Mucosa of stomach (tissue), 1 donor: Measurements from ENCODE around the gene BBS1.

Source experiments
- H3K27me3 ChIP-seq: one replicate; pipeline ENCODE4 v1.7.0; 2013; ENCODE audit warnings: mild to moderate bottlenecking, low read length; ENCODE audit not compliant: control insufficient read depth, insufficient read depth
- H3K36me3 ChIP-seq: one replicate; pipeline ENCODE4 v1.7.0; 2013; ENCODE audit warnings: low read length; ENCODE audit not compliant: control insufficient read depth, insufficient read depth
- H3K4me1 ChIP-seq: one replicate; pipeline ENCODE4 v1.7.0; 2013; ENCODE audit warnings: mild to moderate bottlenecking, low read length; ENCODE audit not compliant: control insufficient read depth, insufficient read depth
- H3K4me3 ChIP-seq: one replicate; pipeline ENCODE4 v1.7.0; 2013; ENCODE audit warnings: low read length
- H3K9ac ChIP-seq: one replicate; pipeline ENCODE4 v1.7.0; 2013; ENCODE audit warnings: mild to moderate bottlenecking, low read length, moderate library complexity
- H3K9me3 ChIP-seq: one replicate; pipeline ENCODE4 v1.7.0; 2013; ENCODE audit warnings: mild to moderate bottlenecking, low read length, moderate library complexity; ENCODE audit not compliant: control insufficient read depth
- donor health status: Pancreatic carcinoma.

BBS1 gene

DNA sequence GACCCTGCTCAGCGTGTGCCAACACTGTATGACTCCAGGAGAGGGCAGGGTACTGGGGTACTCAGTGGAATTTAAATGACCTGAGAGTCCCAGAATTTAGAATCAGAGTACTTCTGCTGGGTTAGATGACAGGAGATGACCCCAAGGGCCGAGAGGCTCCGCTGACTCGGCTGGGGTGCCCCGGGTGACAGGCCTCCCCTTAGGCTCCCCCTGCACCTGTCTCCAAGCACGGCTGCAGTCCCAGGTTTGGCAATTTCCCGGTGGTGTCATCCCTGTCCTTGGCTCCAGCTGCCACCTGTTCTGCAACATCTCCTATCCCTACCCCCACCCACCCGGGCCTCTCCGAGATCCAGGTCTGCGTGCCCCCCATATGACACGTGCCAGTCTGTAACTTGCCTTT, 37.6 kb downstream of the BBS1 start:
- no peaks in the 10 kb centered on the region for H3K36me3 ChIP-seq
- H3K9ac ChIP-seq = no peak overlapping the region
- H3K27me3 ChIP-seq = peaks cover 11% of the 10 kb centered on the region
- peaks cover 12% of the 10 kb centered on the region for H3K4me1 ChIP-seq
- H3K4me3 ChIP-seq = no peak overlapping the region
- H3K9me3 ChIP-seq = no peaks in the 10 kb centered on the region

DNA sequence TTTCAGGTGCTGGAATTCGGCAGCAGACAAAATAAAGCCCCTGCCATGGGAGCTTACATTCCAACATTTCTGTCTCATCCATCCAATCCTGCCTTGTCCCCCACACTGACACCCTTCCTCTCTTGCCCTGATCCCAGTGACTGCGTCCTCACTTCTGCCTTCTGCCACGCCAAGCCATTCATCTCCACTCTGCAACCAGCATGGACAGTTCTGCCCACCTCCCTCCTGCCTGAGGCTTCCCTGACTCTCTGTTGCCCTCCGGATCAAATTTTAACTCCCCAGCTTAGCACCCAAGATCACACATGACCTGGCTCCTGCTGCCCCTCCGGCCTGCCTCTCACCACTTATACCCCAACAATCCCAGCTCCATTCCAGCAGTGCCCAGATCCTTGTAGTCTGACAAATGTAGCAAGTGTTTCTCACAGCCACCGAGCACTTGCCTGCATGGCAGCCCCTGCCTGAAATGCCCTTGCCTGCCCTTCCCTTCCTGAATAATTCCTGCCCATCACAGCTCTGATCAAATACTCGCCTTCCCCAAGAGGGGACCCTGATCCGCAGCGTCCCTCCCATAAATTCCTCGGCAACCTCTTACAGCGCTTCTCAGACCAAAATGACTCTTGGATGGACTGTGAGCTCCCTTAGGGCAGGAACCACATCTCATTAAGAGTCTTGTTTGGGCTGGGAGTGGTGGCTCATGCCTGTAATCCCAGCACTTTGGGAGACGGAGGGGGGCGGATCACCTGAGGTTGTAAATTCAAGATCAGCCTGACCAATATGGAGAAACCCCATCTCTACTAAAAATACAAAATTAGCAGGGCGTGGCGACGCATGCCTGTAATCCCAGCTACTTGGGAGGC, 38.6 kb downstream of the BBS1 start:
- H3K27me3 ChIP-seq = peaks cover 11% of the 10 kb centered on the region
- no peaks in the 10 kb centered on the region for H3K9me3 ChIP-seq
- H3K9ac ChIP-seq = no peak overlapping the region
- no peaks in the 10 kb centered on the region for H3K36me3 ChIP-seq
- no peak overlapping the region for H3K4me3 ChIP-seq
- peaks cover 11% of the 10 kb centered on the region for H3K4me1 ChIP-seq

DNA sequence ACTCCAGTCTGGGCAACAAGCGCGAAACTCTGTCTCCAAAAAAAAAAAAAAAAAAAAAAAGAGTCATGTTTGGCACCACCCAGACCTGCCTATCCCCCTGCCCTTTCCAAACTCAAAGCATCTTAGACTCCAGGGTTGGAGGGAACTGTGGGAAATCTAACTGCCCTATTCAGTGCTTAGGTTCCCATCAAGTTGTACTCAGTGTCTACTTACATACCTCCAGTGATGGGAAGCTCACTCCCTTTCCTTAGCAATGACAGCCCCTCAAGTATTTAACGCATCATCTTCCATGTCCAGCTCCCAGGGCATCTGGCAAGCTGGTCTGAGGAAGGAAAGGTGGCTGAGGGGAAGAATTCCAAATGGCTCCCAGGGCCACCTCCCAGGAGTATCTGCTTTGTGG, 39.3 kb downstream of the BBS1 start:
- Histone ChIP-seq H3K27me3 (peaks cover 11% of the 10 kb centered on the region), H3K36me3 (no peaks in the 10 kb centered on the region), H3K4me3 (no peak overlapping the region), H3K9ac (no peak overlapping the region), H3K9me3 (no peaks in the 10 kb centered on the region), H3K4me1 (peaks cover 7% of the 10 kb centered on the region)

DNA sequence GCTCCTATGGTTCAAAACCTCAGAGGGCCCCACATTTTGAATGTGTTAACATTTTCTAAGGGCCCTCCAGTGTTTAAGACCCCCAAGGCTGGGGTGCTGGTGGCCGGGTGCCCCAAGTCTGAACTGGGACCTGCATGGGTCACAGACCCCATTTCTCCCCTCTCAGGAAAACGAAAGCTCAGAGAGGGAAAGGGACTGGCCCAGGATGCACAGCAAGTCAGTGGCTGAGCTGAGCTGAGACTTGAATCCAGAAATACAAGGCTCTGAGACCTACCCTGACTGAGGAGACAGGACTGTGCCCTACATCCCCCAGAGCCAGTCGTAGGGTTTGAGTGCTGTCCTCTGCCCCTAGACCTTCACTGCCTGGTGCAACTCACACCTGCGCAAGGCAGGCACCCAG, 40.5 kb downstream of the BBS1 start:
- peaks cover 7% of the 10 kb centered on the region for H3K4me1 ChIP-seq
- H3K36me3 ChIP-seq = no peaks in the 10 kb centered on the region
- no peak overlapping the region for H3K4me3 ChIP-seq
- H3K27me3 ChIP-seq = peaks cover 20% of the 10 kb centered on the region
- no peak overlapping the region for H3K9ac ChIP-seq
- H3K9me3 ChIP-seq = no peaks in the 10 kb centered on the region

DNA sequence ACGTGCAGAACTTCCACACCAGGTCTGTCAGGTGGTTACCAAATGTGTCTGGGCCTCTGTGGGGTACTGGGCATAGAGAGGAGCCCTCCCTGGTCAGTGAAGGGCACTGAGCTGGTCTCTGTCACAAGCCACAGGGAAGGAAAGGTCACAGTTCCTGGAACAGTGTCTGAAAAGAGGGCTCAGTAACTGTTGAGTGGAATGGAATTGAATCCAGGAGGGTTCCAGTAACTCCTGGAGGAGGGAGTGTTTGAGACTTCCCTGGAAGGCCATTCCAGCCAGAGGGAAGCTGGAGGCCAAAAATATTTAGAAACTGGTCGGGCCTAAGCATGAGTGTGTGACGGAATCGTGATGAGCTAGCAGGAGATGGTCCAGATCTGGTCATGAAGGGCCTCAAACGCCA, 44.2 kb downstream of the BBS1 start:
- Histone ChIP-seq H3K9ac (no peak overlapping the region), H3K4me1 (no peaks in the 10 kb centered on the region), H3K9me3 (no peaks in the 10 kb centered on the region), H3K4me3 (no peak overlapping the region), H3K36me3 (no peaks in the 10 kb centered on the region), H3K27me3 (peaks cover 29% of the 10 kb centered on the region)

DNA sequence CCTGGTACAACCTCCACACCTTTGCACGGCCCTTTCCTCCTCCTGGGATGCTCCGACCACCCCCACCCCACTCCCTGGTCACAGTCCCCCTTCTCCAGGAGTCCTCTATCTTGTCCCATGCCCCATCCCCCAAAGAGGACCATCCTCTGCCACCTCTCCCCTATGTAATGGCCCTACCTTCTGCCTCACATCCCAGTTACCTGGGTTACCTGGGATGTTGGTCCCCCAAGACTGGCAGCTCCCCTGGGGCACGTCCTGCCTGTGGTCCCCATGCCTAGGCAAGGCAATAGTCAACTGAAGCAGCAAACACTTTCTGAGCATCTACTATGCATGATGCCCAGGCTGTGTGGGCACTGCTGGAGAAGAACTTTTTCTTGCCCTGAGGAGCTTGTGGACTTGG, 45.0 kb downstream of the BBS1 start:
- no peak overlapping the region for H3K9ac ChIP-seq
- no peaks in the 10 kb centered on the region for H3K4me1 ChIP-seq
- H3K27me3 ChIP-seq = peaks cover 29% of the 10 kb centered on the region
- H3K36me3 ChIP-seq = no peaks in the 10 kb centered on the region
- no peak overlapping the region for H3K4me3 ChIP-seq
- H3K9me3 ChIP-seq = no peaks in the 10 kb centered on the region

DNA sequence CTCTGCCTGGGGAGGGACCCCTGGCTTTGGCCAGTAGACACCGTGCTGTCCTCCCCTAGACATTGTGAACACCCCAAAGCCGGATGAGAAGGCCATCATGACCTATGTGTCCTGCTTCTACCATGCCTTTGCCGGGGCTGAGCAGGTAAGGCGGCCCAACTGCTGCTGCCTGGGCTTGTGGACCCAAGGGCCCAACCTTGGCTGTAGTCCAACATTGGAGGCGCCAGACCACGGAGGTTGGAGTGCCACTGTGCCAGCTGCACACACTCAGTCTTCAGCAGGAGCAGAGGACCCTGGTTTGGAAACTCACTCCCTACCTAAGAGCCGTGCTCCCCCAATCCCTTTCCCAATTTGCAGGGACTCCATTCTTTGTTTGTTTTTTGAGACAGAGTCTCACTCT, 45.7 kb downstream of the BBS1 start:
- no peaks in the 10 kb centered on the region for H3K4me1 ChIP-seq
- peaks cover 29% of the 10 kb centered on the region for H3K27me3 ChIP-seq
- H3K9me3 ChIP-seq = no peaks in the 10 kb centered on the region
- H3K9ac ChIP-seq = no peak overlapping the region
- H3K4me3 ChIP-seq = no peak overlapping the region
- H3K36me3 ChIP-seq = no peaks in the 10 kb centered on the region

DNA sequence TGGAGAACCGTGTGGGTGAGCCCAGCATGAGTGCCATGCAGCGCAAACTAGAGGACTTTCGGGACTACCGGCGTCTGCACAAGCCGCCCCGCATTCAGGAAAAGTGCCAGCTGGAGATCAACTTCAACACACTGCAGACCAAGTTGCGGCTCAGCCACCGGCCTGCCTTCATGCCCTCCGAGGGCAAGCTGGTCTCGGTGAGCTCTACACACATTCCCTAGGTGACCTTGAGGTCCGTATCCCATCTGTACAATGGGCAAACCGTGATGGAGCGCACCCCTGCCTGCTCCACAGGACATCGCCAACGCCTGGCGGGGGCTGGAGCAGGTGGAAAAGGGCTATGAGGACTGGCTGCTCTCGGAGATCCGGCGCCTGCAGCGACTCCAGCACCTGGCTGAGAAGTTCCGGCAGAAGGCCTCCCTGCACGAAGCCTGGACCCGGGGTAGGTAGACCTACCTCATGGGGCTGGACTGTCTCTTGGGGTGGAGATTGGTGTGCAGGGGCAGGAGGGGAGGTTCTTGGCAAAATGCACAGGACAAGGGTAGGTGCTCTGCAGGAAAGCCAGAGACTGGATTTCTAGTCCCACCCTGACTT, 47.4 kb downstream of the BBS1 start:
- Histone ChIP-seq H3K27me3 (peaks cover 29% of the 10 kb centered on the region), H3K4me3 (no peak overlapping the region), H3K4me1 (no peaks in the 10 kb centered on the region), H3K9ac (no peak overlapping the region), H3K9me3 (no peaks in the 10 kb centered on the region), H3K36me3 (no peaks in the 10 kb centered on the region)

DNA sequence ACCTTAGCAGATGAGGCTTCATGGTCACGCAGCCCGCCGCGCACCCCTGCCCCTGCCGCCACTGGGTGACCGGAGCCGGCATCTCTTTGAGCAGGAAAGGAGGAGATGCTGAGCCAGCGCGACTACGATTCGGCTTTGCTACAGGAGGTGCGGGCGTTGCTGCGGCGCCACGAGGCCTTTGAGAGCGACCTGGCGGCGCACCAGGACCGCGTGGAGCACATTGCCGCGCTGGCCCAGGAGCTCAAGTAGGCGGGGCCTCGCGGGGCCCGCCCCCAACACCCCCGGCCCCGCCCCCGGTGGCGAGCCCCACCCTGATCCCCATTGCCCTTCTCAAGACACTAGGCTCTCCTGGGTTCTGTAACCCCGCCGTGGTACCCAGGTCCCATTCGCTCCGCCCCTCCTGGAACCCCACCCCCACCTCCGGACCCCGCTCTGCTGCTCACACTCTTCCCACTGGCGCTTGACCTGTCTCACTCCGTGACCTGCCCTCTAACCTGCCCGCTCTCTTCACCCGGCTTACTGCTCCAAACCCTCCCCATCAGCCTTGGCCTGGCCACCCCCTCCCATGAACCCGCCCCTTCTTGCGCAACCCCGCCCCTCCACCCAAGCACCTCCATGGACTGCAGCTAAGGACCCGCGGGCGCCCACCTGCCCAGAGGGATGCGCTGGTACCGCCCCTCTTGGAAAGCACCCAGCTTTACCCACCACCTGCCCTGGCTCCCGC, 48.9 kb downstream of the BBS1 start:
- no peak overlapping the region for H3K9ac ChIP-seq
- H3K4me1 ChIP-seq = no peaks in the 10 kb centered on the region
- no peak overlapping the region for H3K4me3 ChIP-seq
- no peaks in the 10 kb centered on the region for H3K36me3 ChIP-seq
- peaks cover 29% of the 10 kb centered on the region for H3K27me3 ChIP-seq
- no peaks in the 10 kb centered on the region for H3K9me3 ChIP-seq

DNA sequence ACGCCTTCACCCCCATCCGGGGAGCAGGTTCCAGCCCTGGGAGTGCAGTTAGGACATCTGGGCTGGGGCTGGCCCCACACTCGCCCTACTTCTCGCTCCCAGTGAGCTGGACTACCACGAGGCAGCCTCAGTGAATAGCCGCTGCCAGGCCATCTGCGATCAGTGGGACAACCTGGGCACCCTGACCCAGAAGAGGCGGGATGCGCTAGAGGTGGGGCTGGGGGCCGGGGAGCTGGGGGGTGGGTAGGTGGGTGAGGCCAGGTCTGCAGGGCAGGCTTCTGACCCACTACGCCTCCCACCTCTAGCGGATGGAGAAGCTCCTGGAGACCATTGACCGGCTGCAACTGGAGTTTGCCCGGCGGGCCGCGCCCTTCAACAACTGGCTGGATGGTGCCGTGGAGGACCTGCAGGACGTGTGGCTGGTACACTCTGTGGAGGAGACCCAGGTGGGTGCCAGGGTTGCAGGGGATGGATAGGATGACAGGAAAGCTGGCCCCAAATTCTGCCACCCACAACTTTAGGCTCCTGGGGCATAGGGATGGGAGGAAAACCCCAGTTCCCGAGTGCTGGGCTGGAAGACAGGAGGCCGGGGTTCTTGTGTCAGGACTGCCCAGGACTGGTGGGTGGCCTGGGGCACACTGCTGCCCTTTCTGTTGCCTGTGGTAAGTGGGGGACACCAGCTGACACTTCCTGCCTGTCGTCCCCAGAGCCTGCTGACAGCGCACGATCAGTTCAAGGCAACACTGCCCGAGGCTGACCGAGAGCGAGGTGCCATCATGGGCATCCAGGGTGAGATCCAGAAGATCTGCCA, 49.6 kb downstream of the BBS1 start:
- H3K9me3 ChIP-seq = no peaks in the 10 kb centered on the region
- peaks cover 26% of the 10 kb centered on the region for H3K27me3 ChIP-seq
- no peaks in the 10 kb centered on the region for H3K4me1 ChIP-seq
- no peak overlapping the region for H3K9ac ChIP-seq
- H3K4me3 ChIP-seq = no peak overlapping the region
- no peaks in the 10 kb centered on the region for H3K36me3 ChIP-seq

DNA sequence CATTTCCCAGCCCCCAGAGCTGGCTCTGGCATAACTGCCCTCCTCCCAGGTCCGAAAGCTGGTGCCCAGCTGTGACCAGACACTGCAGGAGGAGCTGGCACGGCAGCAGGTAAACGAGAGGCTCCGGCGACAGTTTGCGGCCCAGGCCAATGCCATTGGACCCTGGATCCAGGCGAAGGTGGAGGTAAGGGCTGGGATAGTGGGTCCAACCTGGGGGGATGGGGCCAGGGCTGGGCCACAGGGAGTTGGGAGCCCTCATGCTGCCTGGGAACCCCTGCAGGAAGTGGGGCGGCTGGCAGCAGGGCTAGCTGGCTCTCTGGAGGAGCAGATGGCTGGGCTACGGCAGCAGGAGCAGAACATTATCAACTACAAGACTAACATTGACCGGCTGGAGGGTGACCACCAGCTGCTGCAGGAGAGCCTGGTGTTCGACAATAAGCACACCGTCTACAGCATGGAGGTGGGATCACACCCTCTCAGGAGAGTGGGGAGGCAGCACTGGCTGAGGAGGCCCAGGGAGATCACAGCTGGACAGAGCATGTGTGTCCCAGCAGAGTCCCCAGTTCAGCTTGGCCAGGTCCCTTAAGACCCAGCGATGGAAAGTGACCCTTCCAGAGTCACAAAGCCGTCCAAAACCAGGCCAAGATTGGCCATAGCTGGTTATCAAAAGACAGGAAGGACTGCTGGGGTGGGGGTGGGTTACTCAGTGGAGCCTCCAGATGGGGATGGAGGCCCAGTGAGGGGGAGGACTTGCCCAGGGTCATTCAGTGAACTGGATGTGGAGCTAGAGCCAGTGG, 50.9 kb downstream of the BBS1 start:
- no peaks in the 10 kb centered on the region for H3K36me3 ChIP-seq
- H3K4me1 ChIP-seq = no peaks in the 10 kb centered on the region
- no peaks in the 10 kb centered on the region for H3K9me3 ChIP-seq
- no peak overlapping the region for H3K4me3 ChIP-seq
- peaks cover 15% of the 10 kb centered on the region for H3K27me3 ChIP-seq
- H3K9ac ChIP-seq = no peak overlapping the region
